ENCODE results near the gene ROCK2. TPM values are rescaled to one million over a fixed set of nuclear protein-coding genes. Genes with fewer than 3 reads are reported as not detected.

The ROCK2 gene
- total and polyA plus RNA-seq, 2 donors (not counting 1 experiment from before 2014, with no cell fraction given), result 2.3 to 30.2 TPM

GRCh38 chr2:11132036-11132671, 212.3 kb downstream of the ROCK2 start:
- Histone ChIP-seq H4K20me1 (ENCODE audit: control insufficient read depth, insufficient read depth, low read length, poor library complexity, severe bottlenecking) (no peaks in the 10 kb centered on the region), H3K9ac (ENCODE audit: low read length) (peak overlapping the region; percentile 76), H3K36me3 (replicated peaks in 1 of 2; ENCODE audit: control extremely low read depth in 1 of 2, control insufficient read depth in 1 of 2, extremely low read depth in 1 of 2, insufficient read depth in 2 of 2, low read length in 1 of 2) (no peaks in the 10 kb centered on the region), H3K27ac (ENCODE audit: low read length in 2 of 2) (no peak overlapping the region), H3K4me2 (replicated peaks; ENCODE audit: low read depth, low read length, poor library complexity, severe bottlenecking) (peak overlapping the region; percentile 94), H3K79me2 (ENCODE audit: control insufficient read depth, insufficient read depth, low read length) (no peaks in the 10 kb centered on the region), H3K4me1 (ENCODE audit: control insufficient read depth in 2 of 2, insufficient read depth in 2 of 2, low read length in 2 of 2) (peaks cover 24 to 38% of the 10 kb centered on the region in 2 donors), H3K9me3 (ENCODE audit: control extremely low read depth in 1 of 3, control insufficient read depth in 2 of 3, insufficient read depth in 1 of 3, low read length in 2 of 3) (no peaks in the 10 kb centered on the region), H3K27me3 (replicated peaks in 1 of 4; ENCODE audit: control extremely low read depth in 1 of 4, control insufficient read depth in 3 of 4, insufficient read depth in 4 of 4, low read length in 3 of 4) (peaks cover 0 to 13% (median 2%) of the 10 kb centered on the region in 4 experiments), H3K4me3 (ENCODE audit: control extremely low read depth in 1 of 5, extremely low read depth in 1 of 5, insufficient read depth in 1 of 5, low read depth in 2 of 5, low read length in 4 of 5) (peak overlapping the region in 3 of 5 experiments; percentile 52 to 72 (median 67)), H2AFZ (ENCODE audit: insufficient read depth, low read depth, low read length, poor library complexity, severe bottlenecking) (peak overlapping the region; percentile 95)
- ChIA-PET CTCF (interaction anchor here (0.7 to 6.3 kb wide), 33 partner anchors 12 to 649 kb away, joined by 3 to 59 read pairs (median 5); partner anchors contain the start of genes E2F6 and SLC66A3), POLR2A (interaction anchor here (0.6 to 2.0 kb wide), 4 partner anchors 23 to 614 kb away, joined by 4 to 11 read pairs (median 6); partner anchors contain the start of genes E2F6, LPIN1 and SLC66A3)
- intact Hi-C loops (cut with micrococcal nuclease), result loop anchor here (1.0 to 5.0 kb wide), 3 partner anchors 23 to 647 kb away; partner anchors contain the start of gene SLC66A3
- Mint-ChIP-seq H3K4me3 (peak overlapping the region; percentile 93), H3K27me3 (peaks cover 21% of the 10 kb centered on the region), H3K9me3 (ENCODE audit: insufficient read depth) (no peaks in the 10 kb centered on the region), H3K27ac (peak overlapping the region; percentile 78), H3K4me1 (peaks cover 36% of the 10 kb centered on the region)
- TF ChIP-seq, protein P1, sequence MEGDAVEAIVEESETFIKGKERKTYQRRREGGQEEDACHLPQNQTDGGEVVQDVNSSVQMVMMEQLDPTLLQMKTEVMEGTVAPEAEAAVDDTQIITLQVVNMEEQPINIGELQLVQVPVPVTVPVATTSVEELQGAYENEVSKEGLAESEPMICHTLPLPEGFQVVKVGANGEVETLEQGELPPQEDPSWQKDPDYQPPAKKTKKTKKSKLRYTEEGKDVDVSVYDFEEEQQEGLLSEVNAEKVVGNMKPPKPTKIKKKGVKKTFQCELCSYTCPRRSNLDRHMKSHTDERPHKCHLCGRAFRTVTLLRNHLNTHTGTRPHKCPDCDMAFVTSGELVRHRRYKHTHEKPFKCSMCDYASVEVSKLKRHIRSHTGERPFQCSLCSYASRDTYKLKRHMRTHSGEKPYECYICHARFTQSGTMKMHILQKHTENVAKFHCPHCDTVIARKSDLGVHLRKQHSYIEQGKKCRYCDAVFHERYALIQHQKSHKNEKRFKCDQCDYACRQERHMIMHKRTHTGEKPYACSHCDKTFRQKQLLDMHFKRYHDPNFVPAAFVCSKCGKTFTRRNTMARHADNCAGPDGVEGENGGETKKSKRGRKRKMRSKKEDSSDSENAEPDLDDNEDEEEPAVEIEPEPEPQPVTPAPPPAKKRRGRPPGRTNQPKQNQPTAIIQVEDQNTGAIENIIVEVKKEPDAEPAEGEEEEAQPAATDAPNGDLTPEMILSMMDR (IDR thresholded peaks at IDR 0.05), result no peak
- ATAC-seq (ENCODE audit: low read depth), result no peak
- DNase-seq, result no peak
- 80% methylated on average over 13 of the region's 19 CpGs for WGBS (ENCODE audit: insufficient coverage)

DNA sequence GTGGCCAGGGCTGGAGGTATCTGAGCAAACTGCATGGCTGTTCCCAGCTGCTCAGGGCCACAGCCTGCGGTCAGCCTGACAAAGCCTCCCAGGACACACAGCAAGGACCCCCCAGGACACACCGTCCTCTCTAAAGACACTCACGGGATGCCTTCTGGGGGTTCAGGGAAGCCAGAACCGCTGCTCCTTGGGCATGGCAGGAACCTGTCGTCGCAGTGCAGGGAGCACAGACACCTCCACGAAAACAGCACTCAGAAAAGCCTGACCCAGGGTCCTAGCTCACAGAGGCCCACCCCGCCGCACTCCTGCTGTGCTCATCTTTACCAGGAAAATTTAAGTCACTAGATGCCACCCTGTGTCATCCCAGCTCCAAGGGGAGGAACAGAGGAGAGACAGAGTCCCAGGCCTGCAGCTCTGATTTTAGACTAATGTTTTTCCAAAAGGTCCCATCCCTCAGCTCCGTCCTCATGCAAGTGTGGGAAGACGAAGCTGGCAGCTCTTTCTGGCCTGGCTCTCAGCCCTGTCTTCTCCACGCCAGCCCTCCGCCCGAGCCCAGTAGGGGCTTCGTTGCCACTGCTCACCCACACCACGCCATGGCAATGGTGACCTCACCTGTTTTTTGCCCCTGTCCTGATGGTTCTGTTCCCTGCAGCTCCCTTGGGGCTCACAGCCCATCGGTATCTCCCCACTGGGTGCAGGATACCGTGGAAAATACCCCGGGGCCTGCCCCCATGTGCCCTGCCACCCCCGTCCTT, 213.1 kb downstream of the ROCK2 start:
- no peak overlapping the region for H3K4me3 ChIP-seq (ENCODE audit: control extremely low read depth in 1 of 5, extremely low read depth in 1 of 5, insufficient read depth in 1 of 5, low read depth in 2 of 5, low read length in 4 of 5)
- Mint-ChIP-seq H3K27ac (peak overlapping the region; percentile 20), H3K4me1 (peaks cover 36% of the 10 kb centered on the region), H3K27me3 (peaks cover 15% of the 10 kb centered on the region), H3K4me3 (peak overlapping the region; percentile 23), H3K9me3 (ENCODE audit: insufficient read depth) (no peaks in the 10 kb centered on the region)
- H3K27ac ChIP-seq (ENCODE audit: low read length in 2 of 2), result no peak overlapping the region
- ChIA-PET POLR2A (interaction anchor here (0.6 kb wide), 1 partner anchor 335 kb away, joined by 4 read pairs; the partner anchor contains the start of gene E2F6), CTCF (interaction anchor here (0.7 to 6.3 kb wide), 16 partner anchors 11 to 451 kb away, joined by 3 to 59 read pairs (median 13); partner anchors contain the start of genes E2F6 and SLC66A3)
- no peak overlapping the region for H2AFZ ChIP-seq (ENCODE audit: insufficient read depth, low read depth, low read length, poor library complexity, severe bottlenecking)
- TF ChIP-seq, protein P1 (IDR thresholded peaks at IDR 0.05), result no peak
- TF ChIP-seq EZH2 (IDR thresholded peaks at IDR 0.05; ENCODE audit: borderline replicate concordance, insufficient read depth, low read depth, low read length, poor library complexity, severe bottlenecking), result no peak
- 96% methylated on average over 20 of the region's 20 CpGs for WGBS (ENCODE audit: insufficient coverage)
- no peak for DNase-seq
- H3K4me2 ChIP-seq (replicated peaks; ENCODE audit: low read depth, low read length, poor library complexity, severe bottlenecking), result no peak overlapping the region
- peaks cover 24 to 38% of the 10 kb centered on the region in 2 donors for H3K4me1 ChIP-seq (ENCODE audit: control insufficient read depth in 2 of 2, insufficient read depth in 2 of 2, low read length in 2 of 2)
- peaks cover 0 to 13% (median 2%) of the 10 kb centered on the region in 4 experiments for H3K27me3 ChIP-seq (replicated peaks in 1 of 4; ENCODE audit: control extremely low read depth in 1 of 4, control insufficient read depth in 3 of 4, insufficient read depth in 4 of 4, low read length in 3 of 4)
- intact Hi-C loops (cut with micrococcal nuclease), result loop anchor here (2.0 to 5.0 kb wide), 2 partner anchors 66 to 299 kb away; no protein-coding TSS in a partner anchor
- H4K20me1 ChIP-seq (ENCODE audit: control insufficient read depth, insufficient read depth, low read length, poor library complexity, severe bottlenecking), result no peaks in the 10 kb centered on the region
- no peak overlapping the region for H3K9ac ChIP-seq (ENCODE audit: low read length)
- no peak for ATAC-seq (ENCODE audit: low read depth)
- no peaks in the 10 kb centered on the region for H3K79me2 ChIP-seq (ENCODE audit: control insufficient read depth, insufficient read depth, low read length)
- no peaks in the 10 kb centered on the region for H3K9me3 ChIP-seq (ENCODE audit: control extremely low read depth in 1 of 3, control insufficient read depth in 2 of 3, insufficient read depth in 1 of 3, low read length in 2 of 3)
- H3K36me3 ChIP-seq (replicated peaks in 1 of 2; ENCODE audit: control extremely low read depth in 1 of 2, control insufficient read depth in 1 of 2, extremely low read depth in 1 of 2, insufficient read depth in 2 of 2, low read length in 1 of 2), result no peaks in the 10 kb centered on the region
